PFSK-1 (cell line): Measurements from ENCODE around the gene MRPL39.

Experiments used
- FOXP2 ChIP-seq: optimal IDR thresholded peaks from 2 replicates; pipeline ENCODE3; 2011; ENCODE audit warnings: borderline replicate concordance, control low read depth, inconsistent platforms; ENCODE audit not compliant: insufficient read depth; ENCODE audit errors: extremely low read length, extremely low read depth
- POLR2AphosphoS5 ChIP-seq: IDR thresholded peaks from 2 replicates; pipeline ENCODE4 v1.6.1; 2012; ENCODE audit warnings: low read depth, mild to moderate bottlenecking, control low read depth, low read length, moderate library complexity
- SIN3A ChIP-seq: IDR thresholded peaks from 2 replicates; pipeline ENCODE4 v1.6.1; 2012; ENCODE audit warnings: mild to moderate bottlenecking, low read length, moderate library complexity, borderline replicate concordance; ENCODE audit not compliant: insufficient read depth
- TAF1 ChIP-seq: IDR thresholded peaks from 2 replicates; pipeline ENCODE4 v1.6.1; 2012; ENCODE audit warnings: low read length, control low read depth, borderline replicate concordance; ENCODE audit not compliant: insufficient read depth
- TF ChIP-seq, protein P1 (sequence below), 2 experiments: IDR thresholded peaks; 2 replicates each; pipeline versions ENCODE4 v1.6.1 to v1.8.0; 2011 to 2012; ENCODE audit warnings: low read depth in 2 of 2, low read length in 2 of 2, control low read depth in 1 of 2, inconsistent platforms in 1 of 2, mild to moderate bottlenecking in 1 of 2, moderate library complexity in 1 of 2; ENCODE audit not compliant: insufficient read depth in 1 of 2

DNA sequence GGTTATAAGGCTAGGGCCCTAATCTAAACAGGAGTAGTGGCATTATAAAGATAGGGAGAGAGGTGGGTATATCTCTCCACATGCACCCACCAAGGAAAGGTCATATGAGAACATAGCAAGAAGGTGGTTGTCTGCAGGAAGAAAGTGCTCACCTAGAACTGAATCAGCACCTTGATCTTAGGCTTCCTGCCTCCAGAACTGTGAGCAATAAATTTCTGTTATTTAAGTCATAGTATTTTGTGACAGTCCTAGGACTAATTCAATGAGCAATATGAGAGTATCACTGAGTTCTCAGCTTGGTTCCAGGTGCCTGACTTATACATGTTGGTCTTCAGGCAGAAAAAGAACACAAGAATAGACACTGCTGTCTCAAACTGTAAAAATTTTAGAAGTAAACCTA lies 51.8 kb downstream of the MRPL39 start:
- TF ChIP-seq, protein P1, sequence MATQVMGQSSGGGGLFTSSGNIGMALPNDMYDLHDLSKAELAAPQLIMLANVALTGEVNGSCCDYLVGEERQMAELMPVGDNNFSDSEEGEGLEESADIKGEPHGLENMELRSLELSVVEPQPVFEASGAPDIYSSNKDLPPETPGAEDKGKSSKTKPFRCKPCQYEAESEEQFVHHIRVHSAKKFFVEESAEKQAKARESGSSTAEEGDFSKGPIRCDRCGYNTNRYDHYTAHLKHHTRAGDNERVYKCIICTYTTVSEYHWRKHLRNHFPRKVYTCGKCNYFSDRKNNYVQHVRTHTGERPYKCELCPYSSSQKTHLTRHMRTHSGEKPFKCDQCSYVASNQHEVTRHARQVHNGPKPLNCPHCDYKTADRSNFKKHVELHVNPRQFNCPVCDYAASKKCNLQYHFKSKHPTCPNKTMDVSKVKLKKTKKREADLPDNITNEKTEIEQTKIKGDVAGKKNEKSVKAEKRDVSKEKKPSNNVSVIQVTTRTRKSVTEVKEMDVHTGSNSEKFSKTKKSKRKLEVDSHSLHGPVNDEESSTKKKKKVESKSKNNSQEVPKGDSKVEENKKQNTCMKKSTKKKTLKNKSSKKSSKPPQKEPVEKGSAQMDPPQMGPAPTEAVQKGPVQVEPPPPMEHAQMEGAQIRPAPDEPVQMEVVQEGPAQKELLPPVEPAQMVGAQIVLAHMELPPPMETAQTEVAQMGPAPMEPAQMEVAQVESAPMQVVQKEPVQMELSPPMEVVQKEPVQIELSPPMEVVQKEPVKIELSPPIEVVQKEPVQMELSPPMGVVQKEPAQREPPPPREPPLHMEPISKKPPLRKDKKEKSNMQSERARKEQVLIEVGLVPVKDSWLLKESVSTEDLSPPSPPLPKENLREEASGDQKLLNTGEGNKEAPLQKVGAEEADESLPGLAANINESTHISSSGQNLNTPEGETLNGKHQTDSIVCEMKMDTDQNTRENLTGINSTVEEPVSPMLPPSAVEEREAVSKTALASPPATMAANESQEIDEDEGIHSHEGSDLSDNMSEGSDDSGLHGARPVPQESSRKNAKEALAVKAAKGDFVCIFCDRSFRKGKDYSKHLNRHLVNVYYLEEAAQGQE (IDR thresholded peaks at IDR 0.05; ENCODE audit: insufficient read depth in 1 of 2, low read depth in 2 of 2, low read length in 2 of 2) = no peak
- TF ChIP-seq POLR2AphosphoS5 (no peak), TAF1 (no peak), SIN3A (no peak), FOXP2 (no peak)
